Neural progenitor cell (in vitro differentiated cells): ENCODE data around the gene ESR2. TPM values are rescaled to one million over a fixed set of nuclear protein-coding genes. Genes with fewer than 3 reads are reported as not detected.

Source experiments
- DNase-seq: peaks from one replicate; pipeline ENCODE4 v3.0.0-alpha.2; 2016; ENCODE audit warnings: low spot score
- H2AFZ ChIP-seq: fragments of 200-600 bp; sonication (generic); replicated peaks from 2 replicates; pipeline ENCODE4 v1.6.1; 2016; ENCODE audit warnings: antibody characterized with exemption
- H3F3A ChIP-seq: fragments of 200-600 bp; sonication (generic); 2 replicates; pipeline ENCODE4 v1.6.1; 2016; ENCODE audit warnings: antibody characterized with exemption, low read depth
- H3K27ac ChIP-seq: fragments of 200-600 bp; sonication (generic); 2 replicates; pipeline ENCODE4 v1.5.1; 2016; ENCODE audit warnings: mild to moderate bottlenecking
- H3K27me3 ChIP-seq: fragments of 200-600 bp; sonication (generic); 2 replicates; pipeline ENCODE4 v1.6.1; 2016; ENCODE audit warnings: mild to moderate bottlenecking, moderate library complexity
- H3K36me3 ChIP-seq: fragments of 200-600 bp; sonication (generic); 2 replicates; pipeline ENCODE4 v1.5.1; 2016
- H3K4me1 ChIP-seq: fragments of 200-600 bp; sonication (generic); 2 replicates; pipeline ENCODE4 v1.6.1; 2016; ENCODE audit warnings: mixed run types
- H3K4me2 ChIP-seq: fragments of 200-600 bp; sonication (generic); 2 replicates; pipeline ENCODE4 v1.6.1; 2016
- H3K4me3 ChIP-seq: fragments of 200-600 bp; sonication (generic); 2 replicates; pipeline ENCODE4 v1.5.1; 2016
- H3K79me2 ChIP-seq: fragments of 200-600 bp; sonication (generic); 2 replicates; pipeline ENCODE4 v1.6.1; 2016; ENCODE audit warnings: low read depth
- H3K9ac ChIP-seq: fragments of 200-600 bp; sonication (generic); 2 replicates; pipeline ENCODE4 v1.6.1; 2016
- H3K9me3 ChIP-seq: fragments of 200-600 bp; sonication (generic); 2 replicates; pipeline ENCODE4 v1.5.1; 2016; ENCODE audit warnings: low read depth
- H4K20me1 ChIP-seq: fragments of 200-600 bp; sonication (generic); 2 replicates; pipeline ENCODE4 v1.6.1; 2016; ENCODE audit warnings: low read depth
- H3K27ac Mint-ChIP-seq: 3 replicates; pipeline ENCODE4 v1.8.0; 2021; ENCODE audit warnings: mixed read lengths
- H3K27me3 Mint-ChIP-seq: 2 replicates; pipeline ENCODE4 v1.8.0; 2022; ENCODE audit warnings: low read depth, mild to moderate bottlenecking, inconsistent platforms, moderate library complexity, mixed read lengths; ENCODE audit not compliant: insufficient read depth
- H3K36me3 Mint-ChIP-seq: 3 replicates; pipeline ENCODE4 v1.8.0; 2021; ENCODE audit warnings: mixed read lengths
- H3K4me1 Mint-ChIP-seq: 3 replicates; pipeline ENCODE4 v1.8.0; 2021; ENCODE audit warnings: mixed read lengths
- H3K4me3 Mint-ChIP-seq: 3 replicates; pipeline ENCODE4 v1.8.0; 2021; ENCODE audit warnings: mild to moderate bottlenecking, moderate library complexity, mixed read lengths
- H3K9me3 Mint-ChIP-seq: 3 replicates; pipeline ENCODE4 v1.8.0; 2020; ENCODE audit warnings: mixed read lengths
- EZH2 ChIP-seq: fragments of 200-600 bp; sonication (generic); IDR thresholded peaks from 2 replicates; pipeline ENCODE4 v1.6.1; 2017; ENCODE audit warnings: antibody characterized with exemption, mild to moderate bottlenecking, moderate library complexity
- EZH2phosphoT487 ChIP-seq: fragments of 200-600 bp; sonication (generic); IDR thresholded peaks from 2 replicates; pipeline ENCODE4 v1.6.1; 2017; ENCODE audit warnings: antibody characterized with exemption
- total RNA-seq: library from RNA; depleted of rRNA; stranded (reverse); fragments of >200 nt; gene quantifications from 2 replicates; pipeline ENCODE4 v1.2.3, GENCODE V29; 2015; ENCODE audit warnings: low replicate concordance
- TF ChIP-seq, protein P1 (sequence below): fragments of 200-600 bp; sonication (generic); IDR thresholded peaks from 2 replicates; pipeline ENCODE4 v1.5.1; 2017; ENCODE audit warnings: antibody characterized with exemption, mild to moderate bottlenecking

Gene ESR2
- total RNA-seq, 1 donor from 2014 or later, result 0.21 TPM

DNA sequence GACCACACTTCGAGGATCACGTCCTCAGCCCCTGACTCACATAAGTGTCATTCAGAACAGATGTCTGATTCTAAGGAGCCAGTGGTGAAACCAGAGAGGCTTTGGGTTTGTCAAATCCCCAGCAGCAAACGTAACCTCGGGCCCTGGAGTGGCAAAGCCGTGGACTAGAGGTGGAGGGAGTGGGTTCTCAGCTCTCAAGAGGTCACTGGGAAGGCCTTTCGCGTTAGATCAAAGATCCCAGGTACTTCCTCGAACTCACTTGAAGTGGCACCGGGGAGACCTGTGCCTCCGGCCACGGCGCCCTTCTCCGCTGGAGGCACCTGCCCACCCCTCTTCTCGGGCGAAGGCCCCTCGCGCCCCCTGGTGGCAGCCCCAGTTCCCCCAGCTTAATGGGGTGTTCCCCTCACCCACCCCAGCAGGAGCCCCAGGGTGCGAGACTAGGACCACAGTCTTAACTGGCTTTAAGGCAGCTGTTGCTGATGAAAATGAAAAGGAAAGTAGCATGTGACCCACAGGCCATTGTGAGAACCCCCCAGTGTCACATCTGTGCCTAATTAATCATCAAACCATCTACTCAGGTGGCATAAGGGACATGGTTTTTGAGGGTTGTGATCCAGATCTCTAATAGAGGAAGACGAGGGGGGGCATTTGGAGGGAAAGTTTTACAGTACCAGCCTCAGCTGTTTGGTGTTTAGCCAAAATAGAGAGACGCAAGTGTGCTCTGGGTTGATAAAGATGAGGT lies 672 bp upstream of the ESR2 start:
- no peak overlapping the region for H3K9ac ChIP-seq
- TF ChIP-seq EZH2 (peak; percentile 5), EZH2phosphoT487 (no peak)
- TF ChIP-seq, protein P1, sequence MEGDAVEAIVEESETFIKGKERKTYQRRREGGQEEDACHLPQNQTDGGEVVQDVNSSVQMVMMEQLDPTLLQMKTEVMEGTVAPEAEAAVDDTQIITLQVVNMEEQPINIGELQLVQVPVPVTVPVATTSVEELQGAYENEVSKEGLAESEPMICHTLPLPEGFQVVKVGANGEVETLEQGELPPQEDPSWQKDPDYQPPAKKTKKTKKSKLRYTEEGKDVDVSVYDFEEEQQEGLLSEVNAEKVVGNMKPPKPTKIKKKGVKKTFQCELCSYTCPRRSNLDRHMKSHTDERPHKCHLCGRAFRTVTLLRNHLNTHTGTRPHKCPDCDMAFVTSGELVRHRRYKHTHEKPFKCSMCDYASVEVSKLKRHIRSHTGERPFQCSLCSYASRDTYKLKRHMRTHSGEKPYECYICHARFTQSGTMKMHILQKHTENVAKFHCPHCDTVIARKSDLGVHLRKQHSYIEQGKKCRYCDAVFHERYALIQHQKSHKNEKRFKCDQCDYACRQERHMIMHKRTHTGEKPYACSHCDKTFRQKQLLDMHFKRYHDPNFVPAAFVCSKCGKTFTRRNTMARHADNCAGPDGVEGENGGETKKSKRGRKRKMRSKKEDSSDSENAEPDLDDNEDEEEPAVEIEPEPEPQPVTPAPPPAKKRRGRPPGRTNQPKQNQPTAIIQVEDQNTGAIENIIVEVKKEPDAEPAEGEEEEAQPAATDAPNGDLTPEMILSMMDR, result peak; percentile 89

DNA sequence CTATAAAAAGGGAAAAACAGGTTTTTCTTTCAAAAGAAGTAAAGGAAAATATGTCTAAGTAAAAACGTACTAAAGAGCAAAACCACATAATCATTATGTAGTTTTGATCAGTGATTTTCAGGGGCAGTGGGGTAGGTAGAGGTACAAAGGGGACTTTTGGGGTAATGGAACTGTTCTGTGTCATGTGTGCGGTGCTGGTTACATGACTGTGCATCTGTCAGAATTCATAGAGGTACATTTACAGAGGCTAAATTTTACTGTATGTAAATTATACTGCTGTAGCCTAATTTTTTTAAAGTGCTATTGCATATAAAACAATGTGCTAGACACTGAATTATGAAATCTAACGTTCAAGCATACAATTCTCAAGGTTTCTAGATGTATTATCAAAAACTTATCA lies 2.0 kb downstream of the ESR2 start:
- no peak overlapping the region for H2AFZ ChIP-seq

More for the DNA sequence above, 672 bp upstream of the ESR2 start:
- Histone ChIP-seq H3K4me2 (peak overlapping the region; percentile 87), H3F3A (peaks cover 17% of the 10 kb centered on the region), H3K27me3 (peaks cover 42% of the 10 kb centered on the region), H2AFZ (peak overlapping the region; percentile 83), H4K20me1 (peaks cover 3% of the 10 kb centered on the region), H3K4me1 (peaks cover 8% of the 10 kb centered on the region), H3K27ac (no peak overlapping the region), H3K4me3 (peak overlapping the region; percentile 55), H3K79me2 (no peaks in the 10 kb centered on the region), H3K9me3 (no peaks in the 10 kb centered on the region), H3K36me3 (no peaks in the 10 kb centered on the region)
- Mint-ChIP-seq H3K9me3 (no peaks in the 10 kb centered on the region), H3K27ac (no peak overlapping the region), H3K4me3 (peak overlapping the region; percentile 83), H3K4me1 (peaks cover 14% of the 10 kb centered on the region), H3K27me3 (peaks cover 23% of the 10 kb centered on the region), H3K36me3 (no peaks in the 10 kb centered on the region)
- peak; percentile 90 for DNase-seq

DNA sequence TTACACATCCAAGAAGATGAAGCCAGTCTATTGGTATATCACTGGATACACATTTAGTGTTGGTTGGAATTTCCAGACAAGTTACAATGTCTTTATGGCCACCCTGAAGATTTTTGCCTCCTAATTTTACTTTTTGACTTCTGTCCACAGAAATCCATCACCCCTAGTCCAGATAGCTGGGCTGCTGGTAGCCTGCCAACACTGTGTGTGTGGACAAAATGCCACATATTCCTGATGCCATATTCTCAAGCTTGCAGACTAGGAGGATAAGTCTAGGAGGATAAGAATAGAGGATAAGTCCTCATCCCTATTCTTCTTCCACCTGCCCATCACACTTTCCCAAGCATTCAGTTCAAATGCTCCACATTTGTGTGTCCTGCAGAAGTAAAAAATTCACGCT lies 4.6 kb downstream of the ESR2 start:
- no peaks in the 10 kb centered on the region for H3K9me3 ChIP-seq
- Mint-ChIP-seq H3K27ac (no peak overlapping the region), H3K36me3 (no peaks in the 10 kb centered on the region), H3K4me1 (peaks cover 9% of the 10 kb centered on the region), H3K4me3 (no peak overlapping the region), H3K27me3 (peaks cover 23% of the 10 kb centered on the region), H3K9me3 (no peaks in the 10 kb centered on the region)
- peaks cover 8% of the 10 kb centered on the region for H3K4me1 ChIP-seq
- H4K20me1 ChIP-seq, result peaks cover 3% of the 10 kb centered on the region
- no peak overlapping the region for H2AFZ ChIP-seq
- TF ChIP-seq EZH2phosphoT487 (no peak), EZH2 (no peak)
- TF ChIP-seq, protein P1, result no peak
- no peaks in the 10 kb centered on the region for H3K36me3 ChIP-seq
- no peak overlapping the region for H3K4me3 ChIP-seq
- no peak overlapping the region for H3K4me2 ChIP-seq
- H3K9ac ChIP-seq, result no peak overlapping the region
- H3K27ac ChIP-seq, result no peak overlapping the region
- no peaks in the 10 kb centered on the region for H3K79me2 ChIP-seq
- peaks cover 30% of the 10 kb centered on the region for H3K27me3 ChIP-seq
- no peak for DNase-seq
- H3F3A ChIP-seq, result peaks cover 12% of the 10 kb centered on the region

More for the DNA sequence above, 2.0 kb downstream of the ESR2 start:
- peaks cover 17% of the 10 kb centered on the region for H3F3A ChIP-seq
- no peak overlapping the region for H3K4me3 Mint-ChIP-seq
- peaks cover 36% of the 10 kb centered on the region for H3K27me3 ChIP-seq
- H3K9me3 ChIP-seq, result no peaks in the 10 kb centered on the region
- no peak overlapping the region for H3K9ac ChIP-seq
- H3K4me1 ChIP-seq, result peaks cover 8% of the 10 kb centered on the region
- H3K27ac ChIP-seq, result no peak overlapping the region
- no peaks in the 10 kb centered on the region for H3K36me3 Mint-ChIP-seq
- no peak overlapping the region for H3K4me2 ChIP-seq
- peaks cover 14% of the 10 kb centered on the region for H3K4me1 Mint-ChIP-seq
- TF ChIP-seq EZH2 (no peak), EZH2phosphoT487 (no peak)
- TF ChIP-seq, protein P1, result no peak
- H3K36me3 ChIP-seq, result no peaks in the 10 kb centered on the region
- DNase-seq, result no peak
- no peaks in the 10 kb centered on the region for H3K9me3 Mint-ChIP-seq
- H3K79me2 ChIP-seq, result no peaks in the 10 kb centered on the region
- no peak overlapping the region for H3K27ac Mint-ChIP-seq
- peaks cover 3% of the 10 kb centered on the region for H4K20me1 ChIP-seq
- no peak overlapping the region for H3K4me3 ChIP-seq
- H3K27me3 Mint-ChIP-seq, result peaks cover 25% of the 10 kb centered on the region
